PC-9 (cell line): ENCODE results near the gene ZDHHC8. TPM values are rescaled to one million over a fixed set of nuclear protein-coding genes. Genes with fewer than 3 reads are reported as not detected.

Experiments
- BruUV-seq: library from RNA; stranded (reverse); fragments of 400-500 nt; replicated peaks from 2 replicates; lab custom pipeline; 2021; lab: Mats Ljungman, UMichigan
- CTCF ChIA-PET: fragments of 300-600 bp; sonication (Branson Sonifier 250); formaldehyde crosslinking; loops from one replicate; lab custom pipeline; 2022; ENCODE audit warnings: antibody characterized with exemption; lab: Charles Lee
- POLR2A ChIA-PET: fragments of 300-600 bp; sonication (Branson Sonifier 250); formaldehyde crosslinking; loops from one replicate; lab custom pipeline; 2022; ENCODE audit warnings: antibody characterized with exemption; ENCODE audit not compliant: unreplicated experiment; lab: Charles Lee
- DNase-seq, 2 experiments: peaks; one replicate each; pipeline versions ENCODE4 v3.0.0 to v3.0.0-alpha.2; 2015 to 2022; ENCODE audit warnings: mixed read lengths in 1 of 2
- H2AFZ ChIP-seq: fragments of 200-600 bp; sonication (generic); 2 replicates; pipeline ENCODE4 v1.8.1; 2017; ENCODE audit warnings: antibody characterized with exemption
- H3F3A ChIP-seq: fragments of 200-600 bp; sonication (generic); 2 replicates; pipeline ENCODE4 v1.8.1; 2017; ENCODE audit warnings: antibody characterized with exemption, mild to moderate bottlenecking, low read depth; ENCODE audit not compliant: insufficient read depth
- H3K27ac ChIP-seq: fragments of 200-600 bp; sonication (generic); 2 replicates; pipeline ENCODE4 v1.6.1; 2016; ENCODE audit warnings: mixed run types
- H3K27me3 ChIP-seq: fragments of 200-600 bp; sonication (generic); 2 replicates; pipeline ENCODE4 v1.6.1; 2016; ENCODE audit warnings: low read depth, mixed run types; ENCODE audit not compliant: insufficient read depth
- H3K36me3 ChIP-seq: fragments of 200-600 bp; sonication (generic); 2 replicates; pipeline ENCODE4 v1.6.1; 2016; ENCODE audit warnings: low read depth, mixed run types
- H3K4me1 ChIP-seq: fragments of 200-600 bp; sonication (generic); replicated peaks from 2 replicates; pipeline ENCODE4 v1.6.1; 2016; ENCODE audit warnings: mixed run types; ENCODE audit not compliant: insufficient read depth
- H3K4me2 ChIP-seq: fragments of 200-600 bp; sonication (generic); 2 replicates; pipeline ENCODE4 v1.6.1; 2017; ENCODE audit warnings: mixed run types
- H3K4me3 ChIP-seq: fragments of 200-600 bp; sonication (generic); 2 replicates; pipeline ENCODE4 v1.6.1; 2016; ENCODE audit warnings: mixed run types
- H3K79me2 ChIP-seq: fragments of 200-600 bp; sonication (generic); 2 replicates; pipeline ENCODE4 v1.6.1; 2017; ENCODE audit warnings: low read depth, mixed run types
- H3K9me2 ChIP-seq: fragments of 200-600 bp; sonication (generic); 2 replicates; pipeline ENCODE4 v1.8.1; 2017; ENCODE audit warnings: mild to moderate bottlenecking; ENCODE audit not compliant: insufficient read depth
- H3K9me3 ChIP-seq: fragments of 200-600 bp; sonication (generic); 2 replicates; pipeline ENCODE4 v1.8.1; 2016; ENCODE audit warnings: low read depth; ENCODE audit not compliant: insufficient read depth
- H4K20me1 ChIP-seq: fragments of 200-600 bp; sonication (generic); 2 replicates; pipeline ENCODE4 v1.8.1; 2017; ENCODE audit not compliant: insufficient read depth
- CTCF ChIP-seq: fragments of 200-600 bp; sonication (generic); conservative IDR thresholded peaks from 2 replicates; pipeline ENCODE4 v1.6.1; 2017; ENCODE audit warnings: mixed run types, antibody characterized with exemption, mild to moderate bottlenecking, moderate library complexity
- EZH2 ChIP-seq: fragments of 200-600 bp; sonication (generic); IDR thresholded peaks from 2 replicates; pipeline ENCODE4 v1.8.0; 2017; ENCODE audit warnings: antibody characterized with exemption, low read depth
- intact Hi-C: fragments of 100-400 bp; cut with micrococcal nuclease; formaldehyde crosslinking; loops from one replicate; pipeline ENCODE4 v1.10.0; 2022; ENCODE audit not compliant: unreplicated experiment
- total RNA-seq: library from RNA; stranded (reverse); gene quantifications from 2 replicates; pipeline ENCODE4 v1.2.3, GENCODE V29; 2021

The ZDHHC8 gene
- total RNA-seq, 1 experiment from 2014 or later: 34.4 TPM

- Histone ChIP-seq H3F3A (peaks cover 24% of the 10 kb centered on the region; the same call in 1 of the 2 replicates), H2AFZ (no peak overlapping the region), H4K20me1 (no peaks in the 10 kb centered on the region), H3K4me1 (no peaks in the 10 kb centered on the region), H3K4me2 (no peak overlapping the region), H3K27me3 (no peaks in the 10 kb centered on the region), H3K79me2 (no peaks in the 10 kb centered on the region), H3K4me3 (no peak overlapping the region), H3K9me2 (no peaks in the 10 kb centered on the region), H3K9me3 (no peaks in the 10 kb centered on the region), H3K27ac (no peak overlapping the region), H3K36me3 (no peaks in the 10 kb centered on the region)
- DNase-seq: no peak
- no peak for TF ChIP-seq CTCF
- no peak for TF ChIP-seq EZH2
- ChIA-PET CTCF (no interaction called here), POLR2A (no interaction called here)
- intact Hi-C loops: no loop called here
- no TSS peak for BruUV-seq
These were observed 22.8 kb upstream of the ZDHHC8 start for GRCh38 chr22:20108757-20109230.

GRCh38 chr22:20109411-20110358 is 21.9 kb upstream of the ZDHHC8 start:
- Histone ChIP-seq H2AFZ (no peak overlapping the region), H3K4me2 (no peak overlapping the region), H3K27ac (no peak overlapping the region), H3K4me1 (no peaks in the 10 kb centered on the region), H3K79me2 (no peaks in the 10 kb centered on the region), H3K9me2 (no peaks in the 10 kb centered on the region), H3K4me3 (no peak overlapping the region), H4K20me1 (no peaks in the 10 kb centered on the region), H3K9me3 (no peaks in the 10 kb centered on the region), H3F3A (peaks cover 24% of the 10 kb centered on the region; the same call in 1 of the 2 replicates), H3K27me3 (no peaks in the 10 kb centered on the region), H3K36me3 (no peaks in the 10 kb centered on the region)
- TF ChIP-seq EZH2 (no peak), CTCF (no peak)
- DNase-seq: no peak
- intact Hi-C loops: no loop called here
- ChIA-PET POLR2A (no interaction called here), CTCF (no interaction called here)
- no TSS peak for BruUV-seq

GRCh38 chr22:20110359-20110985 is 21.1 kb upstream of the ZDHHC8 start:
- Histone ChIP-seq H4K20me1 (no peaks in the 10 kb centered on the region), H3K4me1 (no peaks in the 10 kb centered on the region), H2AFZ (no peak overlapping the region), H3K4me2 (no peak overlapping the region), H3K36me3 (no peaks in the 10 kb centered on the region), H3K79me2 (peaks cover 3% of the 10 kb centered on the region; the same call in 1 of the 2 replicates), H3F3A (peaks cover 24% of the 10 kb centered on the region; the same call in 1 of the 2 replicates), H3K4me3 (no peak overlapping the region), H3K9me2 (no peaks in the 10 kb centered on the region), H3K27me3 (no peaks in the 10 kb centered on the region), H3K9me3 (no peaks in the 10 kb centered on the region), H3K27ac (no peak overlapping the region)
- TF ChIP-seq CTCF: no peak
- no peak for TF ChIP-seq EZH2
- DNase-seq: no peak
- ChIA-PET POLR2A (no interaction called here), CTCF (interaction anchor here (0.7 kb wide), 1 partner anchor 27 kb away, joined by 5 read pairs; no protein-coding TSS in a partner anchor)
- BruUV-seq: no TSS peak
- intact Hi-C loops: no loop called here
